OCI-LY7 (cell line): Measurements from ENCODE around the gene DLEC1. TPM values are rescaled to one million over a fixed set of nuclear protein-coding genes. Genes with fewer than 3 reads are reported as not detected.

Experiments
- BruUV-seq: library from RNA; stranded (reverse); fragments of 400-500 nt; replicated peaks from 2 replicates; lab custom pipeline; 2021; lab: Mats Ljungman, UMichigan
- CTCF ChIA-PET: fragments of 300-600 bp; sonication (Branson Sonifier 250); formaldehyde crosslinking; loops from one replicate; lab custom pipeline; 2022; ENCODE audit warnings: antibody characterized with exemption; ENCODE audit not compliant: unreplicated experiment; lab: Charles Lee
- POLR2A ChIA-PET: fragments of 300-600 bp; sonication (Branson Sonifier 250); formaldehyde crosslinking; loops from one replicate; lab custom pipeline; 2022; ENCODE audit warnings: antibody characterized with exemption; lab: Charles Lee
- DNase-seq: peaks from one replicate; pipeline ENCODE4 v3.0.0-alpha.2; 2015; ENCODE audit warnings: low spot score
- H2AFZ ChIP-seq: fragments of 200-600 bp; sonication (generic), shearing (Covaris generic); 2 replicates; pipeline ENCODE4 v1.6.1; 2014; ENCODE audit warnings: mild to moderate bottlenecking, antibody characterized with exemption, low read length, moderate library complexity
- H3K27ac ChIP-seq: fragments of 200-600 bp; sonication (generic); 2 replicates; pipeline ENCODE4 v1.5.1; 2014; ENCODE audit warnings: mixed run types, low read depth, mild to moderate bottlenecking, moderate library complexity, low read length, inconsistent platforms; ENCODE audit not compliant: poor library complexity, severe bottlenecking
- H3K36me3 ChIP-seq: fragments of 200-600 bp; sonication (generic); 2 replicates; pipeline ENCODE4 v1.6.1; 2014; ENCODE audit warnings: mild to moderate bottlenecking, antibody characterized with exemption, low read length, moderate library complexity, mixed read lengths; ENCODE audit not compliant: insufficient read depth
- H3K4me1 ChIP-seq: fragments of 200-600 bp; sonication (generic); 2 replicates; pipeline ENCODE4 v1.5.1; 2014; ENCODE audit warnings: mild to moderate bottlenecking, low read length; ENCODE audit not compliant: insufficient read depth, poor library complexity, severe bottlenecking
- H3K4me2 ChIP-seq: fragments of 200-600 bp; sonication (generic); 2 replicates; pipeline ENCODE4 v1.6.1; 2014; ENCODE audit warnings: mild to moderate bottlenecking, low read length
- H3K4me3 ChIP-seq: fragments of 200-600 bp; sonication (generic); 2 replicates; pipeline ENCODE4 v1.5.1; 2014; ENCODE audit warnings: mild to moderate bottlenecking, low read depth, low read length; ENCODE audit not compliant: poor library complexity, severe bottlenecking
- H3K79me2 ChIP-seq: fragments of 200-600 bp; sonication (generic); 2 replicates; pipeline ENCODE4 v1.6.1; 2016; ENCODE audit warnings: low read depth, mild to moderate bottlenecking, low read length, moderate library complexity, mixed read lengths; ENCODE audit not compliant: insufficient read depth
- H3K9me2 ChIP-seq: fragments of 200-600 bp; sonication (generic); 2 replicates; pipeline ENCODE4 v1.6.1; 2016; ENCODE audit warnings: mild to moderate bottlenecking, low read length, mixed read lengths; ENCODE audit not compliant: insufficient read depth
- H3K9me3 ChIP-seq: fragments of 200-600 bp; sonication (generic); 2 replicates; pipeline ENCODE4 v1.6.1; 2014; ENCODE audit warnings: mild to moderate bottlenecking, mixed run types, low read length, mixed read lengths
- H4K20me1 ChIP-seq: fragments of 200-600 bp; sonication (generic); 2 replicates; pipeline ENCODE4 v1.6.1; 2014; ENCODE audit warnings: mild to moderate bottlenecking, antibody characterized with exemption, low read length, moderate library complexity, mixed read lengths; ENCODE audit not compliant: insufficient read depth
- EZH2phosphoT487 ChIP-seq: fragments of 200-600 bp; sonication (generic); IDR thresholded peaks from 2 replicates; pipeline ENCODE4 v1.6.1; 2018; ENCODE audit warnings: low read depth, borderline replicate concordance, mild to moderate bottlenecking, mixed run types, antibody characterized with exemption, low read length, moderate library complexity, mixed read lengths
- intact Hi-C: fragments of 100-400 bp; cut with micrococcal nuclease; formaldehyde crosslinking; loops from one replicate; pipeline ENCODE4 v1.10.0; 2022; ENCODE audit not compliant: unreplicated experiment
- total RNA-seq, 2 experiments: library from RNA; depleted of rRNA in 1 of 2; stranded (reverse); fragments of >200 nt in 1 of 2; shearing (Covaris generic) in 1 of 2; gene quantifications; 2 replicates each; pipeline ENCODE4 v1.2.3, GENCODE V29; 2014 to 2022
- TF ChIP-seq, protein P1 (sequence below): fragments of 200-600 bp; sonication (generic); conservative IDR thresholded peaks from 2 replicates; pipeline ENCODE4 v1.5.1; 2014; ENCODE audit warnings: mild to moderate bottlenecking, antibody characterized with exemption, low read length, moderate library complexity, mixed read lengths

Gene DLEC1
- total RNA-seq, 2 experiments from 2014 or later: 0.13 TPM; not detected in 1

DNA sequence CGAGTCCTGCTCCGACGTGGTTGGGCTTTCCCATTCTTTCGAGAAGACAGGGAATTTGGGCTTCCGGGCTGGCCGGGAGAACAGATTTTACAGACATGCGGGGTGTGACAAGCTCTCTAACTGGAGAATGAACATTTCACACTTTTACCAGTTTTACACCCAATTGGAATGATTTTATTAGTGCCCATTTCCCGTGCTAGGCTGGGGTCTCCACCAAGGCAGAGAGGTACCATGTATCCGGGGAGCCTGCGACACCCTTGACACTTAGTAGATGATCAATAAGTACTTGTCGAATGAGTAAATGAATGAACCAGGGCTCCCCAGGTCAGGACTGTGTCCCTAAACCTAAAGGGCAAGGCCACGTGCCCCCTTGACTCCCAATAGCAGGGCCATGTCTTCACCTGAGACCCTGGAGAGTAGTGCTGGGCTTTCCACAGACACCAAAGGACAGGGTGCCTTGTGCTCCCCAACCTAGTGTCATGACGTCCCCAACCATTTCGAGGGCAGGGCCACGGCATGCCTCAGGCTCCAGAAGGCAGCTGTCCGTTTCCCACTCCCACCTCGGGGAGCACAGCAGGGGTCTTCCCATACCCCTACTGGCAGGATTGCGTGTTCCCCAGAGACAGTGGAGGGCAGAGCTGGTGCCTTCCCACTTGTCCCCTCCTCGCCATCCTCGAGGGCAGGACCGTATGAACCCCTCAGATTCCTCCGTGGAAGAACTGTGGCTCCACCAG is 98.8 kb downstream of the DLEC1 start:
- Histone ChIP-seq H2AFZ (peak overlapping the region; percentile 90), H3K9me2 (no peaks in the 10 kb centered on the region), H3K79me2 (peaks cover 14% of the 10 kb centered on the region; the same call in 1 of the 2 replicates), H3K9me3 (no peaks in the 10 kb centered on the region), H3K4me3 (peak overlapping the region; percentile 95), H3K36me3 (peaks cover 36% of the 10 kb centered on the region), H4K20me1 (no peaks in the 10 kb centered on the region; the same call in 1 of the 2 replicates), H3K27ac (peak overlapping the region; percentile 29), H3K4me2 (peak overlapping the region; percentile 86), H3K4me1 (peaks cover 29% of the 10 kb centered on the region)
- peak; percentile 41 for DNase-seq
- BruUV-seq: TSS peak; percentile 75
- CTCF ChIA-PET: interaction anchor here (0.6 kb wide), 1 partner anchor 27 kb away, joined by 6 read pairs; no protein-coding TSS in a partner anchor
- TF ChIP-seq, protein P1, sequence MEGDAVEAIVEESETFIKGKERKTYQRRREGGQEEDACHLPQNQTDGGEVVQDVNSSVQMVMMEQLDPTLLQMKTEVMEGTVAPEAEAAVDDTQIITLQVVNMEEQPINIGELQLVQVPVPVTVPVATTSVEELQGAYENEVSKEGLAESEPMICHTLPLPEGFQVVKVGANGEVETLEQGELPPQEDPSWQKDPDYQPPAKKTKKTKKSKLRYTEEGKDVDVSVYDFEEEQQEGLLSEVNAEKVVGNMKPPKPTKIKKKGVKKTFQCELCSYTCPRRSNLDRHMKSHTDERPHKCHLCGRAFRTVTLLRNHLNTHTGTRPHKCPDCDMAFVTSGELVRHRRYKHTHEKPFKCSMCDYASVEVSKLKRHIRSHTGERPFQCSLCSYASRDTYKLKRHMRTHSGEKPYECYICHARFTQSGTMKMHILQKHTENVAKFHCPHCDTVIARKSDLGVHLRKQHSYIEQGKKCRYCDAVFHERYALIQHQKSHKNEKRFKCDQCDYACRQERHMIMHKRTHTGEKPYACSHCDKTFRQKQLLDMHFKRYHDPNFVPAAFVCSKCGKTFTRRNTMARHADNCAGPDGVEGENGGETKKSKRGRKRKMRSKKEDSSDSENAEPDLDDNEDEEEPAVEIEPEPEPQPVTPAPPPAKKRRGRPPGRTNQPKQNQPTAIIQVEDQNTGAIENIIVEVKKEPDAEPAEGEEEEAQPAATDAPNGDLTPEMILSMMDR: peak; percentile 27
- TF ChIP-seq EZH2phosphoT487: no peak
- intact Hi-C loops: loop anchor here (1.0 kb wide), 1 partner anchor 28 kb away; the partner anchor contains the start of gene OXSR1
- POLR2A ChIA-PET: interaction anchor here (0.8 to 4.8 kb wide), 7 partner anchors 17 to 237 kb away, joined by 3 to 42 read pairs (median 3); partner anchors contain the start of gene OXSR1

GRCh38 chr3:38138349-38139190 is 99.6 kb downstream of the DLEC1 start, which contains the start of gene MYD88:
Gene MYD88, plus strand, starts transcription at chr3:38138661. Its CDS starts 40 bp downstream, at chr3:38138701.
- intact Hi-C loops: no loop called here
- Histone ChIP-seq H3K4me1 (peaks cover 29% of the 10 kb centered on the region), H3K27ac (peak within 1 kb of the TSS; percentile 29), H3K4me3 (peak within 1 kb of the TSS; percentile 95), H4K20me1 (no peaks in the 10 kb centered on the region; the same call in 1 of the 2 replicates), H3K4me2 (peak within 1 kb of the TSS; percentile 86), H3K9me2 (no peaks in the 10 kb centered on the region), H2AFZ (peak within 1 kb of the TSS; percentile 90), H3K79me2 (peaks cover 14% of the 10 kb centered on the region; the same call in 1 of the 2 replicates), H3K9me3 (no peaks in the 10 kb centered on the region), H3K36me3 (peaks cover 29% of the 10 kb centered on the region)
- POLR2A ChIA-PET: interaction anchor here (0.7 to 4.8 kb wide), 2 partner anchors 27 to 314 kb away, joined by 3 to 42 read pairs; partner anchors contain the start of gene OXSR1
- BruUV-seq: no TSS peak
- TF ChIP-seq, protein P1: 0 out of 2 replicates have a peak, but pooled peaks have one; percentile 4
- TF ChIP-seq EZH2phosphoT487: no peak
- peak; percentile 88 for DNase-seq
- CTCF ChIA-PET: no interaction called here
